PC-3 (cell line): ENCODE results near the gene RAB20.

ENCODE experiments used
- EZH2 ChIP-seq: fragments of 300-600 bp; sonication (generic); IDR thresholded peaks from one replicate; pipeline ENCODE4 v1.6.1; 2017; ENCODE audit warnings: antibody characterized with exemption, mild to moderate bottlenecking, low read length; ENCODE audit not compliant: unreplicated experiment
- EZH2phosphoT487 ChIP-seq: fragments of 300-600 bp; sonication (generic); IDR thresholded peaks from 2 replicates; pipeline ENCODE4 v1.6.1; 2018; ENCODE audit warnings: mild to moderate bottlenecking, antibody characterized with exemption, low read length, borderline replicate concordance
- TF ChIP-seq, protein P1 (sequence below): fragments of 300-600 bp; sonication (generic); conservative IDR thresholded peaks from 2 replicates; pipeline ENCODE4 v1.5.1; 2017; ENCODE audit warnings: antibody characterized with exemption, low read depth, mild to moderate bottlenecking, low read length

DNA sequence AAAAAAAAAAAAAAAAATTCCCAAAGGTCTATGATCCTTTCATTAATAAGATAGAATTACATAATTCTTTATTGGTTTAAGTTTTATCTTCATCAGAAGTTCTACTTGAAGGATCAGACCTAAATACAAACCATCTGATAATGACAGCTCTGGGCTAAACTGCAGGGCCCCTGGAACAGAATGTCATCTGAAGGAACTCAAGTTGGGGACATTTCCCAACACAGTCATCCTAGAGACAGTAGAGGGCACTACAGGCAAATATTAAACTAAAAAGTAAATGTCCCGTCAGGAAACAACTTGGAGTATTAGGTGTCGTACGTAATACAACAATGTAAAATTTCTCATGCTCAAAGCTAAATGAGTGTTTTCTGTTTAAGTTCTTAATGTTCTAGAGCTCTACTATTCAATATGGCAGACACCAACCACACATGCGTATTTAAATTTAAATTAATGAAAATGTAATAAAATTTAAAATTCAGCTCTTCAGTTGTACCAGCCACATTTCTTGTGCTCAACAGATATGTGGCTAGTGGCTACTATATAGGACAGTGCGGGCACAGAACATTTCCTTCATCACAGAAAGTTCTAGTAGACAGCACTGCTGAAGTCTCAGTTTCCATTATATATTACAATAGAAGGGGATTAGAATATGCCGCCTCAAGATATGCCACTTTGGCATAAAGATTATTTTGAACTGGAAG is 32.1 kb upstream of the RAB20 start:
- TF ChIP-seq EZH2phosphoT487: no peak
- TF ChIP-seq, protein P1, sequence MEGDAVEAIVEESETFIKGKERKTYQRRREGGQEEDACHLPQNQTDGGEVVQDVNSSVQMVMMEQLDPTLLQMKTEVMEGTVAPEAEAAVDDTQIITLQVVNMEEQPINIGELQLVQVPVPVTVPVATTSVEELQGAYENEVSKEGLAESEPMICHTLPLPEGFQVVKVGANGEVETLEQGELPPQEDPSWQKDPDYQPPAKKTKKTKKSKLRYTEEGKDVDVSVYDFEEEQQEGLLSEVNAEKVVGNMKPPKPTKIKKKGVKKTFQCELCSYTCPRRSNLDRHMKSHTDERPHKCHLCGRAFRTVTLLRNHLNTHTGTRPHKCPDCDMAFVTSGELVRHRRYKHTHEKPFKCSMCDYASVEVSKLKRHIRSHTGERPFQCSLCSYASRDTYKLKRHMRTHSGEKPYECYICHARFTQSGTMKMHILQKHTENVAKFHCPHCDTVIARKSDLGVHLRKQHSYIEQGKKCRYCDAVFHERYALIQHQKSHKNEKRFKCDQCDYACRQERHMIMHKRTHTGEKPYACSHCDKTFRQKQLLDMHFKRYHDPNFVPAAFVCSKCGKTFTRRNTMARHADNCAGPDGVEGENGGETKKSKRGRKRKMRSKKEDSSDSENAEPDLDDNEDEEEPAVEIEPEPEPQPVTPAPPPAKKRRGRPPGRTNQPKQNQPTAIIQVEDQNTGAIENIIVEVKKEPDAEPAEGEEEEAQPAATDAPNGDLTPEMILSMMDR: peak; percentile 66
- TF ChIP-seq EZH2: no peak
